Fibroblast of skin of right biceps (primary cell): ENCODE results near the gene IFI27L1.
A peak's percentile ranks its signal among the peaks of the same experiment; 100 is the strongest.
"Not testable (repeated sequence)": the region's sequence is repeated elsewhere in the genome, so short reads cannot be mapped to it uniquely, and the experiment has no call there.

Experiments
- DNase-seq: peaks from one replicate; pipeline ENCODE4 v3.0.0-alpha.2; 2013

IFI27L1 gene

GRCh38 chr14:94048691-94049624, 32.2 kb upstream of the IFI27L1 start:
- no peak for DNase-seq

DNA sequence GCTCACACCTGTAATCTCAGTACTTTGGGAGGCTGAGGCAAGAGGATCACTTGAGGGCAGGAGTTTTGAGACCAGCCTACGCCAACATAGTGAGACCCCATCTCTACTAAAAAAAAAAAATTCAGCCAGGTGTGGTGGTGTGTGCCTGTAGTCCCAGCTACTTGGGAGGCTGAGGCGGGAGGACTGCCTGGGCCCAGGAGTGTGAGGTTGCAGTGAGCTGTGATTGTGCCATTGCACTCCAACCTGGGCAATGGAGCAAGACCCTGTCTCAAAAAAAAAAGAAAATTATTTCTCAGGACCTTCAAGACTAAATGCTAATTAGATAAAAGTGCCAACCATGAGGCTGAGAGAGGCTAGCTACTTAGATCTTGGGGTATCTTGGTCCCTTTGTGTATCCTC, 31.5 kb upstream of the IFI27L1 start:
- DNase-seq, result no peak

DNA sequence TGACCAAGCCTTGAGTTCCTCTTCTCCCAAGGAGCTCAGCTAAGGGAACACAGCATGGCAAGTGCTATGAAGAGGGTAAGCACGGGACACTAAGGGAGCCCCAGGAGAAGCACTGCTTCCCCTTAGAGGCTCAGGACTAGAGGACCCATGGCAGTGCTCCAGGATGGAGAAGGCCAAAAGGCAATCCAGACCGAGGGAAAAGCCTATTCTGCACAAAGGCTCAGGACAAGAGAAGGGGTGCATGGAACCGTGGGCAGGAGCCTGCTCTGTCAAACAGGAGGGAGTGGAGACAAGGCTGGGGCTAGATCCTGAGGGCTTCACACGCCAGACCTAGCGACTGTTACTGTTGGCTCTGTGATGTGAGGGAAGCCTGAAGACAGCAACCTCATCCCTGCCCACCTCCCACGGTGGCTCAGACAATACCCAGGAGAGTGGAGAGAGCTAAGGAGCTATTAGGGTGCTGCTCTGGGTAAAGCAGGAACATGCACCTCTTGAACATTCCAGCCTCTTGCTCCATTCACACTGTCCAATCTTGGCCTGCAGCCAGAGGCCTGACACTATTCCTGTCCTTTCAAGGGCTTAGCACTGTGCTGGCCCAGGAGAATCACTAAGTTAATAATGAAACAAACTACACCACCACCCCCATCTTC, 30.8 kb upstream of the IFI27L1 start:
- no peak for DNase-seq

DNA sequence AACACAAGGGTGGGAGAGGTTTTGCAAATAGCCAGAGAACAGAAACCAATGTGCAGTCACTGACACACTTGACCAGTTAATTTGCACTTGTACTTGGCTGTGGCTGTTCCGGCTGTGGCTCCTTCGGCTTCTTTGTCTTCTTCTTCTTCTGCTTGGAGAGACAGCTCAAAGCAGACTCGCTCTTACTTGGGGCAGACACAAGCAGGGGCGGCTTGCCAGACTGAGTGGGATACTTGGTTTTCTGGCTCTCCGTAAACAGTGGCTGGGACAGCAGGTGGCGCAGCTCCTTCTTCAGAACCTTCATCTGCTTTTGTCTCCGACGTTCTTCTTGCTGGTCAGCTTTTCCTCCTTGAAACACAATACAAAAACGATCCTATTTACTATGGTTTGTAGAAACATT, 30.0 kb upstream of the IFI27L1 start:
- DNase-seq, result peak; percentile 25

- DNase-seq, result no peak
Measured at GRCh38 chr14:94051779-94052178, 29.3 kb upstream of the IFI27L1 start.

GRCh38 chr14:94052199-94052598, 28.9 kb upstream of the IFI27L1 start:
- DNase-seq, result no peak

DNA sequence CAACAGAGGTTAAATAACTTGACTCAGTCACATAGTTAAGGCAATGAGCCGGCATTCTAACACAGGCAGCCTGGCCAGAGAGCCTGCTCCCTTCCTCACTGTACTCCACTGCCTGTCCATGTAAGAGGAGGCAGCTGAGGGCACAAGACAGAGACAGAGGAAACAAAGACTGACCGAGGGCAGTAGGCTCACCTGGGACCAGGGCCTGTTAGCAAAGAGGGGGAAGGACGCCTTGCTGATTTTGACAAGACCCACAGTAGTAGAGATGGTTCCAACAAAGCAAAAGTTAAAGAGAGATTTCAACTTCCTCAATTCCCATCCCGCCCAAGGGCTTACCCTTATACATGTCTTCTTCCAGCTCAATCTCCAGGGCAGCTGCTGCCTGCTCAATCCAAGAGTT, 28.4 kb upstream of the IFI27L1 start:
- no peak for DNase-seq

DNA sequence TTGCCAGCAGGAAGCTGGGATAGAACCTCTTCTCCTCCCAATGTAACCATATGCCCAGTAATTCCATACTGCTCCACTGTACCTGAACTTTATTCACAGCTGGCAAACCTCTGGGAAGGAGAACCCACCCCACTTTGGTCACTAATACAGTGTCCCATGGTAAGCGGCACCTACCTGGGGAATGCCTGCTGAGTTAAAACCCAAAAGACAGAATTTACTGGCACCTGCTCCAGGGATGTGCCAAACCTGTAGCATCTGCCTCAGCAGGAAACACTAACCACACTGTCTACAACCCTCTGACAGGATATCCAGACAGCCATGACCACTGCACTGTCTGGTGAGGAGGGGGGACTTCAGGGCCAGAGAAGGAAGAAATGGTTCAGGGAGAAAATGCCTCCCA, 26.7 kb upstream of the IFI27L1 start:
- DNase-seq, result no peak

GRCh38 chr14:94054936-94055335, 26.2 kb upstream of the IFI27L1 start:
- no peak for DNase-seq

GRCh38 chr14:94056579-94057308, 24.4 kb upstream of the IFI27L1 start:
- no peak for DNase-seq

- DNase-seq, result no peak
Measured at GRCh38 chr14:94058128-94058673, 22.9 kb upstream of the IFI27L1 start.

DNA sequence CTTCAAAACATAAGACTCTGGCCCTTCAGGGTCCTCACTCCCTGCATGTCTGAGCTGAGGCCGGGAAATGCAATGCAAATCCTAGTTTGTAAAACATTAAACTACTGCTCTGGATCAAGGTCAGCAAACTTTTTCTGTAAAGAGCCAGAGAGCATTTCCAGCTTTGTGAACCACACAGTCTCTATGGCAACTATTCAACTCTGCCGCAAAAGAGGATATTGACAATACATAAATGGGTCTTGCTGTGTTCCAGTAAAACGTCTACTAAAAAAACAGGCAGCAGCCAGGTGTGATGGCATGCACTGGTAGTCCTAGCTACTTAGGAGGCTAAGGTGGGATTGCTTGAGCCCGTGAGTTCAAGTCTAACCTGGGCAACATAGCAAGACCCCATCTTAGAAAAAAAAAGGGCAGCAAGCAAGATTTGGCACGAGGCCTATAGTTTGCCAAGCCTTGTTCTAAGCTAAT, 22.4 kb upstream of the IFI27L1 start:
- DNase-seq, result no peak

- no peak for DNase-seq
Measured at GRCh38 chr14:94059998-94060397, 21.1 kb upstream of the IFI27L1 start.

DNA sequence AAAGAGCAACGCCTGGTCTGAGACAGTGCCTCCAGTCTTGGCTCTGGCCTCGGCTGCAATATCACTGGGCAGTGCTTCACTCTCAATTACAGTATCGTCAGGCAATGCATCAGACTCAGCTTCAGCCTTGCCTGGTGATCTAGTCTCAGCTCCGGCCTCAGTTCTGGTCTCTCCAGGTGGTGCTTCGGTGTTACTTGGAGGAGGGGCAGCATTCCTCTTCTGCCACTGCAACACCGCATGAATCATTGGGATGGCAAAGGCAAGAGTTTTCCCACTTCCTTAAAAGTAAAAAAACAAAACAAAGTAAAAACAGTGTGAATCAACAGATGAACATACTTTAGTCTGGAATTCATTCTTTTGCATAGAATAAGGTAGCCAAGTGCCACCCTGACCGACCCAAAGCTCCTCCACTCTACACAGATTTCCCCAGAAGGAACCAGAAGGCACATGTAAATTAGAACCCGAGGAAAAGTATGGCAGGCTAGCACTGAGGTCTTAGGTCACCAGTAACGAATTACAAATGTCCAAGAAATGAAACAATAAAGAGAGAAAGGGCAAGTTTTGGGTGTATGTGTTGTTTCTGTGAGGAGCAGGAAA, 18.7 kb upstream of the IFI27L1 start:
- DNase-seq, result peak; percentile 63

- DNase-seq, result no peak
Measured at GRCh38 chr14:94066089-94066676, 14.9 kb upstream of the IFI27L1 start.

GRCh38 chr14:94072076-94072475, 9.0 kb upstream of the IFI27L1 start:
- DNase-seq, result not testable (repeated sequence)

DNA sequence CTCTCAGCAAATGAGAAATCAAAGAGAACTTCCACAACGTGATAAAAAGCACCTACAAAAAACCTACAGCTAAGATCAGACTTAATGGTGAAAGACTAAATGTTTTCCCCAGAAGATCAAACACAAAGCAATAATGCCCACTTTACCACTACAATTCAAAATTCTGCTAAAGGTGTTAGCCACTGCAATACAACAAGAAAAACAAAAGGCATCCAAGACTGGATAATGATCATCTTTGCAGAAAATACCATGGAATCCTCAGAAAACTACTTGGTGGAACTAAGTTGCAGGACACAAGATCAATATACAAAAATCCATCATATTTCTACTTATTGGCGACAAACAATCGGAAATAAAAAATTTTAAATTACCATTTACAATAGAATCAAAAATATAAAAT, 6.6 kb upstream of the IFI27L1 start:
- DNase-seq, result no peak

- no peak for DNase-seq
Measured at GRCh38 chr14:94075008-94075407, 6.1 kb upstream of the IFI27L1 start.

DNA sequence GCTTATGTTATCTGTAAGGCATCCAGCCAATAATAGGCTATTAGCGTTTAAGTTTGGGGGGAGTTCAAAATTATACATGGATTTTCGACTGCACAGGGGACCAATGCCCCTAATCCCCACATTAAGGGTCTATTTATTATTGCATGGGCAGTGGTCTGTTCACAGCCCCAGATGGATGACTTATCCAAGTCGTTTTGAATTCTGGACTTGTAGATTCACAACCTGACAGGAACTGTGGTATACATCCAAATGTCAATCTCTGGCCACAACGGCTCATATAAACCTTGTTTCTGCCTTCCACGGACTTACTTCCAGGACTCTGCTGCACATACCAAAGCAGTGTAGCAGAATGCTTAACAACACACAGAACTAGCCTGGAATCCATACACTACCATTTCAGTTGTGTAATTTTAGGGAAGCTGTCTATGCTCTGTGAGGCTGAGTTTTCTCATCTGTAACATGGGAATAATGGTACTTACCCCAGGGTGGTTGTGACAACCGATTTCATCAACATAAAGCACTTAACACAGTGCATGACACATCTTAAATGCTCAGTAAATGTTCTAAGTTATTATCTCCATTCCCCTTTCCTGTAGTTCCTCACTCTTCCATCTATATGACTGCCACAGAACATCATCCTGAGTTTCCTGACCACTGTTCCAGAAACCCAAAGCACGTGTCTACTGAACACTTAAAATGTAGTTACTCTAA, 3.8 kb upstream of the IFI27L1 start:
- no peak for DNase-seq

- no peak for DNase-seq
Measured at GRCh38 chr14:94077823-94078222, 3.3 kb upstream of the IFI27L1 start.

DNA sequence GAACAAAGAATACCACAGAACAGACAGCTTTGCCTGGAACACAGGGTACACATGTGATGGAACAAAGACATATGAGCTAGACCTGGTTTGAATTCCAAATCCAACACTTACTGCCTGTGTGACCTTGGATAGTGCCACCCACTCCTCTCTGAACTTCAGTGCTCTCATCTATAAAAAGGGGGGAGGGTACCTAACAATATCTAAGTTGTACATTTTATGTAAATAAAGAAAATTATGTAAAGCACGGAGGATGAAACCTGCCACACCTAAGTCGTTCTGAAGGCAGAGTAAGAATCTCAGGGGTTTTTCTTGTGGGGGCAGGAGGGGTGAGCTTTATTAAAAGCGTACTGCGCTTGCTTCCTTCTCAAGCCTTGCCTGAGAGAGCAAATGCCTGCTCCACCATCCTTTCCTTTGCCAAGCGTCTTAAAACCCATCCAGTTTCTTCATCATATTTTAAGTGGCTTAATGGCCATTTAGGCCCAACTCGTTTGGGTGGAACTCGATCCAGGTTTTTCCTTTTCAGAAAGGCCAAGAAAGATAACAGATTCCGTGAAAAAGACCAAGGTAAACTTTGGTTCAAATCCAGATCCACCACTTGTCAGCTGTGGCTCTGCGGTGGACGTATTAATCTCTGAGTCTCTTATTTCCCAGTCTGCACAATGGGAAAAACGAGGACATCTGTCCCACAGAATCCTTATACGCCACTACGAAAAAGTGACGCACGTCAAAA, 1.1 kb upstream of the IFI27L1 start:
- peak; percentile 50 for DNase-seq
